Activated naive CD4-positive, alpha-beta T cell treated with anti-CD3 and anti-CD28 coated beads, Interleukin-2, amount 50 U/mL, for 24 hours (primary cell): ENCODE data around the gene EIF3D.
A peak's percentile ranks its signal among the peaks of the same experiment; 100 is the strongest.

ENCODE experiments used
- H3K27ac Mint-ChIP-seq: one replicate; pipeline ENCODE4 v1.8.0; 2021; ENCODE audit warnings: mild to moderate bottlenecking, mixed read lengths
- H3K27me3 Mint-ChIP-seq: one replicate; pipeline ENCODE4 v1.8.0; 2021; ENCODE audit warnings: mixed read lengths
- H3K36me3 Mint-ChIP-seq: one replicate; pipeline ENCODE4 v1.8.0; 2021; ENCODE audit warnings: mixed read lengths
- H3K4me1 Mint-ChIP-seq: one replicate; pipeline ENCODE4 v1.8.0; 2021; ENCODE audit warnings: mixed read lengths
- H3K4me3 Mint-ChIP-seq: one replicate; pipeline ENCODE4 v1.8.0; 2021; ENCODE audit warnings: mild to moderate bottlenecking, mixed read lengths
- H3K9me3 Mint-ChIP-seq: one replicate; pipeline ENCODE4 v1.8.0; 2021; ENCODE audit warnings: mixed read lengths

The EIF3D gene

DNA sequence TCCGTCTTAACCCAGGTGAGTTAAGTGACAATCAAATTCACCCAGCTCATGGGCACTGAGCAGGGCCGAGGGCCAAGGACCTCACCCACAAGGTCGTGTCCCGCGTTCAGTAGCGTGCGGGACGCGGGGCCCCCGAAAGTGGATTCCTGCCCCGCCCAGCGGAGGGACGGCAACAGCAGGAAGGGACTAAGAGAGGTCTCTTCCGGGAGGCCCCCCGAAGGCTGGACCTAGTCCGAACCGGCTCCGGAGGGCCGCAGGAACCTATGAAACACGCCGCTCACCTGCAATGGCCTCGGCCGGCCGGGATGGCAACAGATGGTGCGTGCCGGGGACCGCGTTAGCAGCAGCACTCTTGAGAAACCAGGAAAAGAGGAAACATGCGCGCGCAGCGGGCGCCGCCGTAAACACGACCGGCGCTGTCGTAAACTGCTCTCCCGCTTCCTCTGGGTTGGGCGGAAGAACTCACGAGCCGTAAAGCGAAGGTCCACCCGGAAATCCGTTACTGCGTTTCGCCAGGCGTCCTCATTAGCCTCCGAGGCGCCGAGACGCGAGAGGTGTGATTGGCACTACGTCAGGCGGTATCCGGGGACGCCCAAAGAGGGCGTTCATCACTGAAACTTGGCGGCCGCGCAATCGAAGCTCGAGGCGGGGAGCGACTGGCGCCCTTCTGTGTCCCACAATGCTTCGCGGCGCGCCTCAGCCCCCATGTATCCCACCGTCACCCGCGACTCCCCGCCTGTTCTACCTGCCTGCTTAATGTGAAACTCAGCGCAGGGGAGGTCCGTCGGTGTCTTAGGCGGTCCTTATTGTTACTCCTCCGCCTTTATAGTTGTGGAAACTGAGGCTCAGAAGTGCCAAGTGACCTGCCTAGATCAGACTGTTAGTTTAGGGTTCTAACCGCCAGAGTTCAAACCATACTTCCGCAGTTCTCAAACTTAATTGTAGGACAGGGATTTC lies at the start of gene EIF3D:
Gene EIF3D, minus strand, starts transcription at position 372 of the 957 bp plus-strand sequence. CDS start 3,045 bp downstream, outside the sequence.
- H3K4me1 Mint-ChIP-seq, result peaks cover 32% of the 10 kb centered on the region
- H3K4me3 Mint-ChIP-seq, result peak within 1 kb of the TSS; percentile 95
- no peaks in the 10 kb centered on the region for H3K27me3 Mint-ChIP-seq
- no peaks in the 10 kb centered on the region for H3K9me3 Mint-ChIP-seq
- H3K36me3 Mint-ChIP-seq, result peaks cover 17% of the 10 kb centered on the region
- peak within 1 kb of the TSS; percentile 98 for H3K27ac Mint-ChIP-seq

DNA sequence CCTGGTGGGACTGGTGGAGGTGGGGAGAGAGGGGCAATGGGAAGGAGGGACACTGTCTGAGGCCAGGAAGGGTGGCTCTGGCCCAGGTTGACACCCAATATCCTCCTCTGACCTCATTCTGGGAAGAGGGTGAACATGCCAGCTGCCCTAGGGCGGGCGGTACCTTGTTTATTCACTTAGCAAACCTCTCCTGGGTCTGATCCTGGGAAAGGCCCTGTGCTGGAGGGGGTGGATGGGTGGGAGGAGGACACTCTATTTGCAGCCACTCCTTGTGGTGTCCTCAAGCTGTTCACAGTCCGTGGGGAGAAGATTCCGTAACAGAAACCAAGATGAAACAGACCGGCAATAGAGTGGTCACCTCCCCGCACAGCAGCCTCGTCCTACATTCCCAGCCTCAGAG lies 49.7 kb upstream of the EIF3D start:
- no peaks in the 10 kb centered on the region for H3K4me1 Mint-ChIP-seq
- peaks cover 8% of the 10 kb centered on the region for H3K27me3 Mint-ChIP-seq
- H3K4me3 Mint-ChIP-seq, result no peak overlapping the region
- H3K36me3 Mint-ChIP-seq, result no peaks in the 10 kb centered on the region
- H3K9me3 Mint-ChIP-seq, result no peaks in the 10 kb centered on the region
- H3K27ac Mint-ChIP-seq, result no peak overlapping the region

DNA sequence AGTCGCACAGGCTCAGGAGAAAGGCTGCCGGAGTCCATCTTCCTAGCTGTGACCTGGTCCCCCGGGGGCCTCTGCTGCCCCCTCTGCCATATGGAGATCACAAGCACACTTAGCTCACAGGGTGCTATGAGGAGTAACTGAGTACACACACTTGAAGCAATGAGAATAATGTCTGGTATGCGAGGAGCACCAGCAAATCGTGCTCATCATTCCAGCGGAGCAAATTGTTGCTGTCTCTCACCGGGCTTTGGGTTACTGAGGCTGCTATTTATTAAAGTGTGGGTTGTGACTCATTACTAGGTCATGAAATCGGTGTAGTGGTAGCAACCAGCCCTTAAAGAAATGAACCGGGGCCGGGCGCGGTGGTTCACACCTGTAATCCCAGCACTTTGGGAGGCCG lies 48.1 kb upstream of the EIF3D start:
- Mint-ChIP-seq H3K27ac (no peak overlapping the region), H3K27me3 (peaks cover 4% of the 10 kb centered on the region), H3K9me3 (no peaks in the 10 kb centered on the region), H3K4me3 (no peak overlapping the region), H3K4me1 (no peaks in the 10 kb centered on the region), H3K36me3 (no peaks in the 10 kb centered on the region)

DNA sequence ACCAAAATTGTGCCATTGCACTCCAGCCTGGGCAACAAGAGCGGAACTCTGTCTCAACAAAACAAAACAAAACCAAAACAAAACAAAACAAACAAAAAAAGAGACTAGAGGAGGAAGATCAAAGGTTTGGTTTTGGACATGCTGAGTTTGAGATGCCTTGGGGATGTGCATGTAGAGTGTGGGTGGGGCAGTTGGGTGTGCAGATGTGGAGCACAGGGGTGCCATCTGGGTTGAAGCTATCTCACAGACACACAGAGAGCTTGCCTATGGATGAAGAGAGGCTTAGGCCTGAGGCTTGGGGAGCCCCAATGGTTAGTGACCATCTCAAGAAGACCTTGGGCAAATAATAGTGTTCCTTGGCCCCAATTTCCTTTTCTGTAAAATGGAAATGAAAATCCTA lies 45.8 kb upstream of the EIF3D start:
- H3K4me3 Mint-ChIP-seq, result no peak overlapping the region

GRCh38 chr22:36573815-36574363 lies 44.9 kb upstream of the EIF3D start:
- no peaks in the 10 kb centered on the region for H3K9me3 Mint-ChIP-seq
- no peak overlapping the region for H3K27ac Mint-ChIP-seq
- no peak overlapping the region for H3K4me3 Mint-ChIP-seq
- H3K36me3 Mint-ChIP-seq, result no peaks in the 10 kb centered on the region
- H3K27me3 Mint-ChIP-seq, result no peaks in the 10 kb centered on the region
- H3K4me1 Mint-ChIP-seq, result no peaks in the 10 kb centered on the region

More for the DNA sequence above, 45.8 kb upstream of the EIF3D start:
- Mint-ChIP-seq H3K36me3 (no peaks in the 10 kb centered on the region), H3K27me3 (peaks cover 3% of the 10 kb centered on the region), H3K9me3 (no peaks in the 10 kb centered on the region), H3K27ac (no peak overlapping the region), H3K4me1 (no peaks in the 10 kb centered on the region)

- Mint-ChIP-seq H3K9me3 (no peaks in the 10 kb centered on the region), H3K27ac (no peak overlapping the region), H3K4me3 (no peak overlapping the region), H3K27me3 (no peaks in the 10 kb centered on the region), H3K36me3 (no peaks in the 10 kb centered on the region), H3K4me1 (no peaks in the 10 kb centered on the region)
Measured at GRCh38 chr22:36571991-36572390, 43.0 kb upstream of the EIF3D start.

GRCh38 chr22:36569999-36570398 lies 41.0 kb upstream of the EIF3D start:
- Mint-ChIP-seq H3K27me3 (peaks cover 7% of the 10 kb centered on the region), H3K4me1 (no peaks in the 10 kb centered on the region), H3K27ac (no peak overlapping the region), H3K36me3 (no peaks in the 10 kb centered on the region), H3K9me3 (no peaks in the 10 kb centered on the region), H3K4me3 (no peak overlapping the region)

DNA sequence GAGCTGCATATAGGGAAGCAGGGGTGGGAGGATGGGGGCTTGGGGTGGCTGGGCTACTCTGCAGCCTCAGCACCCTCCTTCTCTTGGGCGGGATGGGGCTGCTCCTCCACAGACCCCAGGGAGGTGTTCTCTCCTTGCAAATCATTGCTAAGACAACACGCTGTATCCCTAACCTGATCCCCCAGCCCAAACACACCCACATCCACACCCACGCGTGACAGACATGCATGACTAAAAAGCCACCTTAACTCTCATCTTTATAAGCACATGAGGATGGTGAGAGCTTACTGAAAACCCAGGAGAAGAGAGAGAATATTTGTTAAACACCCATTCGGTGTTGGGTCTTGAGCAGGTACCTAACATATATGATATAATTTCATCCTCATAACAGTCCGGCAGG lies 39.9 kb upstream of the EIF3D start:
- H3K4me3 Mint-ChIP-seq, result no peak overlapping the region

DNA sequence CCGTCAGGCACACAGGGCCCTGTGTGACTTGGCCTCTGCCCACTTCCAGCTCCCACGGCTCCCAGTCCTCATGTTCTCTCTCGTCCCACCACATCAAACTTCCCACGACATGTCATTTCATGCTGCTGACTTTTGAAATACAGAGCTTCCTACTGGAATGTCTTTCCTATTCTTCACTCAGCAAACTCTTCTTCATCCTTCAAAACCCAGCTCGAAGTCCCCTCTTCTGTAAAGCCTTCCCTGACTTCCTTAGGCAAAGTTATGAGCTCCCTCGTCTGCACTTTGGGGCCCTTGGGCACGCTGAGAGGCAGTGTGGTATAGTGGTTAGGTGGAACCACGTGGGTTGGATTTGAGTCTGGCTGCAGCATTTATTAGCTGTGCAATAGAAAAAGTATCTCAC lies 37.8 kb upstream of the EIF3D start:
- Mint-ChIP-seq H3K4me3 (no peak overlapping the region), H3K9me3 (no peaks in the 10 kb centered on the region), H3K27ac (no peak overlapping the region), H3K27me3 (peaks cover 21% of the 10 kb centered on the region), H3K4me1 (no peaks in the 10 kb centered on the region), H3K36me3 (no peaks in the 10 kb centered on the region)

More for the DNA sequence above, 39.9 kb upstream of the EIF3D start:
- no peaks in the 10 kb centered on the region for H3K4me1 Mint-ChIP-seq
- peaks cover 12% of the 10 kb centered on the region for H3K27me3 Mint-ChIP-seq
- H3K27ac Mint-ChIP-seq, result no peak overlapping the region
- no peaks in the 10 kb centered on the region for H3K9me3 Mint-ChIP-seq
- H3K36me3 Mint-ChIP-seq, result no peaks in the 10 kb centered on the region

GRCh38 chr22:36565686-36566085 lies 36.7 kb upstream of the EIF3D start:
- no peak overlapping the region for H3K4me3 Mint-ChIP-seq
- H3K27ac Mint-ChIP-seq, result no peak overlapping the region
- H3K27me3 Mint-ChIP-seq, result peaks cover 24% of the 10 kb centered on the region
- no peaks in the 10 kb centered on the region for H3K4me1 Mint-ChIP-seq
- no peaks in the 10 kb centered on the region for H3K36me3 Mint-ChIP-seq
- H3K9me3 Mint-ChIP-seq, result no peaks in the 10 kb centered on the region

DNA sequence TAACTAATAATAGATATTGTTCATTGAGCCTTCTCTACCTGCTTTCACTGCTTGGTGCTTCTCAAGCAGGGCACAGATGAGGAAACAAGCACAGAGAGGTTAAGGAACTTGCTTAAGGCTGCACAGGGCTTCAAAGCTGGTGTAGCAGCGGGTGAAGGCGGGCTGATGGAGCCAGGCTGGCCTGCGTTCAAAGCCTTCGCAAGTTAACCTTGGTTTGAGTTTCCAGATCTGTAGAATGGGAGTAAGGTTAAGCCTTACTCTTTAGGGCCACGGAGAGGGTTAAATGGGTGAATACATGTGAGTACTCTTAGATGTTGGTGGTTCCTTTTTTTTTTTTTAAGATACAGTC lies 36.2 kb upstream of the EIF3D start:
- no peak overlapping the region for H3K4me3 Mint-ChIP-seq
- no peaks in the 10 kb centered on the region for H3K9me3 Mint-ChIP-seq
- H3K27ac Mint-ChIP-seq, result no peak overlapping the region
- H3K36me3 Mint-ChIP-seq, result no peaks in the 10 kb centered on the region
- H3K27me3 Mint-ChIP-seq, result peaks cover 24% of the 10 kb centered on the region
- no peaks in the 10 kb centered on the region for H3K4me1 Mint-ChIP-seq

- Mint-ChIP-seq H3K27ac (no peak overlapping the region), H3K27me3 (peaks cover 25% of the 10 kb centered on the region), H3K9me3 (no peaks in the 10 kb centered on the region), H3K4me1 (no peaks in the 10 kb centered on the region), H3K4me3 (no peak overlapping the region), H3K36me3 (no peaks in the 10 kb centered on the region)
Measured at GRCh38 chr22:36564422-36565158, 35.6 kb upstream of the EIF3D start.

- H3K4me3 Mint-ChIP-seq, result no peak overlapping the region
- no peak overlapping the region for H3K27ac Mint-ChIP-seq
- H3K27me3 Mint-ChIP-seq, result peaks cover 25% of the 10 kb centered on the region
- H3K4me1 Mint-ChIP-seq, result no peaks in the 10 kb centered on the region
- H3K9me3 Mint-ChIP-seq, result no peaks in the 10 kb centered on the region
- H3K36me3 Mint-ChIP-seq, result no peaks in the 10 kb centered on the region
Measured at GRCh38 chr22:36563898-36564297, 34.9 kb upstream of the EIF3D start.

- Mint-ChIP-seq H3K9me3 (no peaks in the 10 kb centered on the region), H3K4me1 (no peaks in the 10 kb centered on the region), H3K27ac (no peak overlapping the region), H3K4me3 (no peak overlapping the region), H3K36me3 (no peaks in the 10 kb centered on the region), H3K27me3 (peaks cover 25% of the 10 kb centered on the region)
Measured at GRCh38 chr22:36563444-36563843, 34.5 kb upstream of the EIF3D start.

GRCh38 chr22:36563001-36563400 lies 34.0 kb upstream of the EIF3D start:
- H3K27me3 Mint-ChIP-seq, result peaks cover 25% of the 10 kb centered on the region

More at GRCh38 chr22:36563001-36563400, 34.0 kb upstream of the EIF3D start:
- Mint-ChIP-seq H3K4me1 (no peaks in the 10 kb centered on the region), H3K9me3 (no peaks in the 10 kb centered on the region), H3K4me3 (no peak overlapping the region), H3K27ac (no peak overlapping the region), H3K36me3 (no peaks in the 10 kb centered on the region)
